Suppressor macrophage (primary cell): ENCODE results near the gene KRT80.
A peak's percentile ranks its signal among the peaks of the same experiment; 100 is the strongest.

Experiments used
- DNase-seq, 4 experiments: peaks; one replicate each; pipeline ENCODE4 v3.0.0-alpha.2; 2020 to 2022

The KRT80 gene

DNA sequence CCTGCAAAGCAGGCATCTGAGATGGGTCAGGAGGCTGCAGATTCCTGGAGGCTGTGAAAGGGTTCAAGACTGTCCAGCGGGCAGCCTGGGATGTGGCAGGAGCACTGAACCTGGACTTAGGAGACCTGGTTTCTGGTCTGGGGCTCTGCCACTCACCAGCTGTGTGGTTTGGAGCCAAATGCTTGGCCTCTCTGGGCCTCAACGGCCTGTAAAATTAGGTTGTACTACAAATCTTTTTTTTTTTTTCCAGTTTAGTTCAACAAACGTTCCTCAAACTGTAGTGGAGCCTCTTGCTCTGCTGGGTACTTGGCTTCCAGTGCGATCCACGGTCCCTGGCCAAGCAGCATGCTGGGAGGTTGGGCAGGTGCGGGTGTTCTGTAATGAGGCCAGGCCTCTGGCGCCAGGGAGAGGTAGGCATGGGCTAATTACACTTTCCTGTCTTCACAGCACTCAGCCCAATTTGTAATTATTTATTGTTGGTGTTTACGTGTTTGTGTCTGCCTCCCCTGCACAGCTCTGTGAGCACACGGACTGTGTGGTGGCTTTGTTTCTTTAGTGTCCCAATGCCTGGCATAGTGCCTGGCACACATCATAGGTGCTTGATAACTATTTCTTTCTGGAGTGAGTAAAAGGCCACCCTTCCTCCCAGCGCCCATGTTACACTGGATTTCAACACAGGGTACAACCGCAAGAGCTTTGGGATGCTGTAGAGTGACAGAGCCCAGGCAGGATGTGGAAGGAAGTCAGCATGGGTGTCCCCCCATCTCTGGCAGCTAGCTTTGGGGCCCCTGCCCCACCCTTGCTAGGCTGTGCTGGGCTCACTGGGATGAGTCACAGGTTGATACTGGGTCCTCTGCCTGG, 5.8 kb upstream of the KRT80 start:
- peak; percentile 60 to 83 (median 76) for DNase-seq

DNA sequence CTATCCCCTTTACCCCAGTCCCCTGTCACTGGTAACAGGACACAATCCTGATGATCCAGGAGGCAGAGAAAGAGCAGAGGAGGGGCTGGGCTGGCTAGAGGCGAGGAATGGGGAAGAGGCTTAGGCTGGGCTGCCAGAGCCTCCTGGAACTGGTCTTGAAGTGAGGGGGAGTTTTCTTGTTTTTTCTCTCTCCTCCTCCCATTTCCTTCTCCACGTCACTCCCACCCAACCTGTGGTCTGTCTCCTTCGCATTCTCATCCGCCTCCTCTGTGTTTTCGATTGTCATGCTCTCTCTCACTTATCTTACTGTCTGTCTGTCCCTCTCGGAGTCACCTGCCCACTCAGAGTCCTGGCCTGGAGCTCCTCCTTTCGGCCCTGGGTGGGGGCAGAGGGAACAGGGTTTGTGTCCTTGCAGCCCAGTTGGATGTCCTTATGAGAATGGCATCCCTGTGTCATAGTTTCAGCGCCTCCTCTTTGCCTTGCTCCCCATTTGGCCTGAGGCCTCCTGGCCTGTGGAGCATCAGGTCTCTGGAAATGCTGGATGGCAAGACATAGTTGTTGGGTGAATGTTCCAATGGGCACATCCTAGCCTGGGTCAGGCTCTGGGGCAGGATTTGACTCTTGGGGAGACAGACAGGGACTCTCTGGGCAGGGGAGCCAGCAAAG, 3.4 kb upstream of the KRT80 start:
- DNase-seq: peak; percentile 57 to 66 (median 62)

DNA sequence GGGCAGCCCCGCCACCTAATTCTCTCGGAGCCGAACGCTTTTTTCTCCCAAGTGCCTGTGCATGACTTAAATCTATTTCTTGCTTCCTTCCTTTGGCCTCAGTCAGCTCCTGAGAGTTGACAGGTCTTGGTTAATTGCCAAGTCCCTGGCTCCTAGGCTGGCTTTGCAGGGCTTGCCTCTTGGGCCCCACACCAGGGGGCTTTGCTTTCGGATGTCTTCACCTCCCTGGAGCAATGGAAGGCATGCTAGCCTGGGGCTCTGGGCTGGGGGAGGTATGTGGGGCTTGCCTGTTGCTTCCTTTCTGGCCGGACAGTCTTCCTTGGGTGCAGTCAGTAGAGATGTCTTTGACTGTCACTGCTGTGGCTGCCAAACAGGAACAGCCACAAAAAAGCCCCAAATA, 2.2 kb upstream of the KRT80 start:
- peak in 1 of 4 experiments; percentile 35 for DNase-seq

DNA sequence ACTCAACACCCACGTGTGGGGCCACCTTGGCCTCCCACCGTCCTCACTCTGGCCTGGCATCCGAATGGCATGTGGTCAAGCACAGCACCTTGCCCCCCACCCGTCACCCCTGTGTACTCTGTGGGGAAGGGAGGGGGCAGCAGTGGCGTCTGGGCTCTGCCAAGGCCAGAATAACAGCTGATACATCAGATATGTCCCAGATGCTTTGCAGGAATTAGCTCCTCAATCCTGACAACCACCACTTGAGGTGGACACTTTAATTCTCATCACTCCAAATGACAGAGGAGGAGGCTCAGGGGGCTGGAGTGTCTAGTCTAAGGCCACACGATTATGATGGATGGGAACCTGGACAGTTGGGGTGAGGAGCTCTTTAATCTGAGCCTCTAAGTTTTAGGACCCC, 1.7 kb upstream of the KRT80 start:
- DNase-seq: no peak

DNA sequence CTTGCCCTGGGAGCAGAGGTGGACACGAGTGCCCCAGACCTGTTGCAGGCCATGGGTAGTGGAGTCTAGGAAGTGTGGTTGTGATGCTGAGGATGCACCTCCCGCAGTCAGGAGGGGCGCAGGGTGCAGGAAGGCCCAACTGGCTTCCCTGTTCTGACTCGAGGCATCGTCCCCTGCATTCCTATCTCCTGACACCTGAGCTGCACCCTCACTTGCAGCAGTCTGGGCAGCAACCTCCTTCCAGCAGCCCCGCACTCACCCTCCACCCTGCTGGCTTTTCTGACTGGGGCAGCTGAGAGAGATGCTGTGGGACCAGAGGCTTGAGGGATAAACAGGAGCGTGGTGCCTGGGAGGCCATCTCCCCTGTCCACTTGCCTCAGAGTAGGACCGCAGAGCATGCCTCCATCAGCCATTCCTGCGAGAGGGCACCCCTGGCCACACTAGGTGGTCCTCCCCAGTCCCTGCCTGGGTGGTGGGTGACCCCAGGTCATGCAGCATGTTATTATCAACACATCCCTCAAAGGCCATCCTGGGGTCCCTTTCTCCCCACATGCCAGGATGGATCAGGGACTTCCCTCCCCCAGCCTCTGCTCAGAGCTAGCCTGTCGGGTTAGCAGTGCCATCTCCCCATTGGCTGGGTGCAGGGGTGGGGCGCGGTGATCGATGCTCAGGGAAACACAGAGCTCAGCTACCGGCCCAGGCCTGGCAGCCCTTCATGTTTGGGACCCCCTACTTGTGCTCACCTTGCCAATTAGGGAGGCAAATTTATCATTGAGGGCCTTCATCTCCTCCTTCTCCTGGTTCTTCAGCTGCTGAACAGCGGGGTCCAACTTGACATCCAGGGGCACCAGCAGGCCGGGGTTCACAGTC, 719 bp downstream of the KRT80 start:
- no peak for DNase-seq

DNA sequence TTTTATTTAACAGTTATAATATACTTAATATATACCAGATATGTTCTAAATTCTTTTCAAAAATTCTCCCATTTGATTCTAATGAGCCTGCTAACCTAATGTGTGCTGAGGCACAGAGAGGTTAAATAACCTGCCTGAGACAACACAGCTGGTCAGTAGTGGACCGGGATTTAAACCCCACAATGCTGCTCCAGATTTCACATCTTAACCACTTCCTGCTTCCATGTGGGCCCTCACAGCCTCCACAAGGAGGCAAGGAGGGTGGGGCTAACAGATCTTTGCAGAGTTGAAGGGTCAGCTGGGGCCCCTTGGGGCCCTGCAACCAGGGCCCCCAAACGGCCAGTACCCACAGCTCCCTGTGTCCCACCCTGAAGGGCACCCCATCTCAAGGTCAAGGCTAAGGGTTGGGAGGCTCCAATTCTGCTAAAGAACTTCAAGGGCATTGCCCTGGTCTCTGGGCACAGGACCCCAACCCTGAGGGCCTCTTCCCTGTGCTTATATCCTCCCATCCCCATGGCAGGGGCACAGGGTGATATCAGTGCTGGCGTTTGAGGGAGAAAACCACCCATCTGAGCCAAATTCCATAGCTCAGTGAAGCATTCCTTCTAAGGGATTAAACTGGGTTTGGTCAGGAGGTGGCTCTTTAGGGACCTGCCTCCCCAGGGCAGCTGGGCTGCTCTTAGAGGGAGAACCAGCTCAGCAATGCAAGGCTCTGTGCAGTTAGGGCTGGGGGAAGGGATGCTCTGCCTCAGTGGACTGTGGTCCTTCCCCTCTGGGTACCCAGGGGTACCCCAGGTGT, 2.2 kb downstream of the KRT80 start:
- peak; percentile 27 to 62 (median 54) for DNase-seq

DNA sequence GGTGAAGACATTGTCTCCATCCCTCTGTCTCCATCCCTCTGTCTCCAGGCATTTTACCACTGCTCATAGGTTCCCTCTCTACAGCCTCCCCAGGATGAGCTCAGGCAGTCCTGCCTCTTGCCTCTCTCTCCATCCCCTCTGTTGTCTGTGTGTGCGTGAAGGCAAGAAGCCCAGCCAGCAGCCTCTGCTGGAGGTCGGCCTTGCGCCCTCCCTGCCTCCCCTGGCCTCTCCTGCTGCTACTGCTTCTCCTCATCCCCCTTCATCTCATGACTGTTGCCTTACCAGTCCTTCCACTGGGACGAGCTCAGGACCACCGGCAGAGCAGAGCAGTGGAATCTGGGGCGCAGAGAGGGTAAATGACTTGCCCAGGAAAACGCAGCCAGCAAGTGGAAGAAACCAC, 3.2 kb downstream of the KRT80 start:
- DNase-seq: no peak

DNA sequence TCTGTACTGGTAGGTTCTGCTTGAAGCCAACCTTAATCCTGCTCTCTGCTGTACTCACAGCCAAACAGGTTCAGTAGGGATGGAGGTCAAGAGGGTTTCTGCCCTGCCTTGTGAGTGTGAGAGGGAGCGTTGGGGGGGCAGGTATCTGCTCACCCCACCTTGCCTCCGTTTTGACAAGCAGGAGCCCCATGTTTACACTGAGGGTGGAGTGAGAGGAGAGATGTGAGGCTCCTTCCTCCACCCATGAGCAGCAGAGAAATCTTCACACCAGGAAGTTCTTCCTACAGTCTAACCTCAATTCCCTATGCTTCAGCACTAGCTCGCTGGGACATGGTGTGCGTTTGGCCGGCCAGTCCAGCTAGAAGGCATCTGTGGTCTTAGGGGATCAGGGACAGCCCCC, 4.2 kb downstream of the KRT80 start:
- no peak for DNase-seq

DNA sequence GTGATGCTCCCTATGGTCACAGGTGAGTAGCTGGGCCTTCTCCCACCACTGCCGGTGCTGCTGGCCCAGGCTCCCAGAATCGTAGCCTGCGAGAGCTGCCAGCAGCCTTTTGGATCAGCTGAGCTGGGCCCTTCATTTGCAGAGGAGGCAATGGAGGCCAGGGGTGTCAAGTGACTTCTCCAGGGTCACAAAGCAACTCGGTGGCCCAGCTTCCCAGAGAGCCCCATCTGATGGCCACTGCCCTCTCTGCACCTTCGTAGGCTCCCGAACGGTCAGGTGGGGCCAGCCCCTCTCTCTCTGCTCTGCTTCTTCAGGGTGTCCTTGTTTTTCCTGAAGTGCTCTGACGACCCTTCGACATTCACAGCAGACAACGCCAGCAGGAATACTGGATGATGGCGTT, 4.6 kb downstream of the KRT80 start:
- no peak for DNase-seq

DNA sequence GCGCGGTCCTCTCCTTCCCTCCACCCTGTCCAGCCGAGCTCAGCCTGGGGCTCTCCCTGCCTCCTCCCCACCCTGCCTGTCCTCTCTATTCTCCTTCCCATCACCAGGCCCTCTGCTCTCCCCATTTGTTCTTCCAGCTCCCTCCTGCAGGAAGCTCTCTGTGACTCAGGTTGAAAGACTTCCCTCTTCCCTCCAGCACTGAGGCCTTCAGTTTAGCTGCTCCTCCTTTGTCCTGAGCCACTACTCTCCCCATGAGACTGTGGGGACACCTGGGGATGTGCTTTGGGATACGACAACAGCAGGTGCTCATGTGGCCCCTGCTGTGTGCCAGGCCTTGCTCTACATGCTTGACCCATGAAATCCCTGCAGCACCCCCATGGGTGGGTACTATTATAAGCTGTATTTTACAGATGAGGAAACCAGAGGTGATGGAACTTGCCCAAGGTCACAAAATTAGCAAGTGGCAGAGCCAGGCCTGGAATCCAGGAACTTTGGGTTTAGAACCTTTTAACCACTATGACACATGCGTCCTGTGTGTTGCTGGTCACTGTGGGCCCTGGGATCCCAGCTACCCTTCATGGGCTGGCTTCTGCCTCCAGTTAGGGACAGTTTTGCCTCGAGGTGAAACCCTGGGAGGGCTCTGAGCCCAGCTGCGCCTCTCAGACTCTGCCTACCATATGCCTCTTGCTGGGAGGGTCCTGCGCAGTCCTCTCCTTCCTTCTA, 5.5 kb downstream of the KRT80 start:
- peak in 3 of 4 experiments; percentile 44 to 60 (median 54) for DNase-seq

DNA sequence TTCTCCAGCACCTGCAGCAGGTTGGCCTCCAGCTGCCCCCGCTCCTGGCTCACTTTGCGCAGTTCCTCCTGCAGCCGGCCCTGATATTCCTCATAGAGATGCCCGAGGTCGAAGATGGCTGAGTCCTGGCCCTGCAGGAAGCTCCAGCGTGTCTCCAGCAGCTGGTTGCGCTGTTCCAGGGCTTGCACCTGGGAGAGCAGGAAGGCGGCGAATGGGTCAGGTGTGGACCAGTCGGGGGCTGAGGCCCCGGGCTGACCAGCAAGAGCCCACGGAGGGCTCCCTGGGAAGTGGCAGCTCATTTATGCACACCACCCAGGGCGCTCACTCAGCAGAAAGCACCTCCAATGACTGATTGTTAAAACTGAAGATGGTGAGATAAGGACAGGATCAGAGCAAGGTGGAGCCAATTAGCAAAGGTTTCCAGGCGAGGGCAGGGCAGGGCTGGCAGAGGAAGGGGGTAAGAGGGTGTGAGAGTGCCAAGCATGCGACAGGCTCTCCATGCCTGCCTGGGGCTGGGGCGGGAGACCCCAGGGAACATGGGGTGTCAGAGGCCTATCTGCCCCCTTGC, 6.3 kb downstream of the KRT80 start:
- no peak for DNase-seq

DNA sequence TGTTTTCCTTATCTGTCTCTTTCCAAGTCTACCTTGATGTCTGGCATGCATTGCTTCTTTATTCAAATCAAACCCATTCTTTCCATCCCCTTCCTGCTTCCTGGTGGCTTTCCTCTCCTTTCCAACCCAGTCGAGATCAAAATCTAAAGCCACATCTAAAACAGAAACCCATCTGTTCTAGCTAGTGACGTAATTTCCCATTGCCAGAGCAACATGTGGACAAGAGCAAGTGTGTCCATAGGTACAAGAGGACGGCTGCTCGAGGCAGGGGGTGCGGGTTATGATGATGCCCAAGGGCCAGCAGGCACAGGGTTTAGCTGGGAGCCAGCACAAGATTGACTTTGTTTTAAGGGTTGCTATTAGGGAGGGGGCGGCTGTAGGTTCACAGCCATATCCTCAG, 7.0 kb downstream of the KRT80 start:
- DNase-seq: no peak

DNA sequence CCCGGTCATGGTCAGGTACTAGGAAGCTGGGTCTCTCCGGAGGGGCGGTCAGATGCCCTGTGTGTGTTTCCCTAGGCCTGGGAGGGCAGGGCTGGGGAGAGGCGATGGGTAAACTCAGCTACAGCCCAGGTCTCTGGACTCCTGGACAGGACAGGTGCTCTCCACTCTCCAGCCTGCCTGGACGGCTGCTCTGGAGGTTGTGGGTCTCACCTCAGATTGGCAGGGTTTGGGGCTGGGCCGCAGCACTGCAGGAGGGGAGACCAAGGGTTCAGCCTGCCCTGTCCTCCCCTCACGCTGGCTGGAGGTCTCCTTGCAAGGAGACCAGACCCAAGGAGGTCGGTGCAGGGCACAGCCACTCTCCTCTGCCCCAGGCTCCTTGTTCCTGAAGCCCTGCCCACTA, 7.8 kb downstream of the KRT80 start:
- DNase-seq: no peak

DNA sequence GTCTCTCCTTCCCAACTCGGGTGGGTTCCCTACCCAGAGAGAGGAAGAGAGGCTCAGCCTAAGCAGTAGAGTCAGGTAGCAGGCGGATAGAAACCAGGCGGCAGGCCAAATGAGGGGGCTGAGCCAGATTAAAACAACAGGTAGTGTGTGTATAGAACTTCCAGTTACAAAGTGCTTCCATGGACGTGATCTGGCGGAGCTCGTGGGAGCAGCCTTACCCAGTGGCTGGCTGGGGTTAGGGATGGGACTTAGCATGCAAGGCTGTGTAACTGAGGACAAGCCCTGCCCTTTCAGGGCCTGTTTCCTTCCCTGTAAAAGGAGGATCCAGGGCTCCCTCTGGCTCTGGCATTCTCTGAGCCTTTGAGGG, 8.3 kb downstream of the KRT80 start:
- DNase-seq: no peak

DNA sequence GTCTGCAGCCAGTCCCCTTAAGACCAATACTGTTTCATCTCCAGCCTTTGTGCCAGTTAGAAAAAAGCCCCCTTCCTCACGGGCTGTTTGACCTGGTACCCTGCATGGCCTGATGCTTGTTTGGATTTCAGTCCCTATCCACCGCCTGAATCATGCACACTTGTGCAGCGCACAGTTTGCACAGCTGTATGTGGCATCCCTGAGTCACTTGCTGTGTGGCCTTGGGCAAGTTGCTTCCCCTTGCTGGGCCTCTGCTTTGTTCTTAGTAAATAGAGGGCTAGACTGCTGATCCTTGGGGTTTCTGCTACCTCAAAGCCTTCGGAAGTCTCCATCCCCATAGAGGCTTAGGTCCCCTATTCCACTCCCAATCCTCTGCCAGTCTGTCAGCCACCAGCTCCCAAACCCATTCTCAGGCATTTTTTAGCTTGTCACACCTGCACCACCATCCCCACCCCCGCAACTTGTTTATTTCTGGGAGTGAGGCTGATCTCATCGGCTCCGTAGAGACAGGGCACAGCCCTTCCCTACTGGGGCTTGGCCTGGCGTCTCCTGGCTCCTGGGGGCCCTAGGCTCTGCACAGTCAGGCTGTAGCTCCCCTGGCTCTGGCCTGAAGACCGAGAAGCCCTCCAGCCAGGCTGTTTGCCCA, 8.8 kb downstream of the KRT80 start:
- DNase-seq: no peak

DNA sequence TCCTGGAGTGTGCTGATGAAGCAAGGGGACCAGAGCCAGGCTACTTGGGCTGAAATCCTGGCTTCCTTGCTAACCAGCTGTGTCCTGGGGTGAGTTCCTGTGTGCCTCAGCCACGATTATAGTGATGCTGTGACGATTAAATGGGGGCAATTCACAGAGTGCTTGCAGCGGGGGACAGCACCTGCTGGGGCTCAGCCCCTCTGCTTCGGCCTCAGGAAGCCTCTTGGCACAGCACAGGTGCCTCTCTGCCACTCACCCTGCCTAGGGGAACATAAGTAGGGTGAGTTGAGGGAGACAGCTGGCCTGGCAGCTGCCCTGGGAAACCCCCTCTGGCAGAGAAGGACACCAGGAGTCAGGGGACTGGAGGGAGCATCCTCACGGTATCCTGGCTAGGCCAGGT, 9.4 kb downstream of the KRT80 start:
- DNase-seq: no peak

DNA sequence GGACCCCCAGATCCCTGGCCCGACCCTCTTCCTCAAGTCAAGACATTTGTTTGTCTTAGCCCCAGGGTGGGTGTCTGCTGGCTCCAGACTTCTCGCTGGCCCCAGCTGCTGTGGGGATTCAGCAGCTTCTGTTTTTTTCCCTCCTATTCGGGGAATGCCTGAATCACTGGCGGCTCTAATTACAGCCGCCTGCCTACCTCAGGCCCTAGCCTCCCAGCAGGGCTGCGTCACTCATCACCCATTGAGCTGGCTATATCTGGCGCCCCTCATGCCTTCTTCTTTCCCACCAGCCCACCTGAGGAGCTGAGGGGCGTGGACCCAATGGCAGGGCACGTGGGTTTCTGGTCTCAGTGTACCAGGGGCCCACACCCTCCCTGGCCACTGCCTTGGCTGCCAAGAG, 10.1 kb downstream of the KRT80 start:
- DNase-seq: no peak

DNA sequence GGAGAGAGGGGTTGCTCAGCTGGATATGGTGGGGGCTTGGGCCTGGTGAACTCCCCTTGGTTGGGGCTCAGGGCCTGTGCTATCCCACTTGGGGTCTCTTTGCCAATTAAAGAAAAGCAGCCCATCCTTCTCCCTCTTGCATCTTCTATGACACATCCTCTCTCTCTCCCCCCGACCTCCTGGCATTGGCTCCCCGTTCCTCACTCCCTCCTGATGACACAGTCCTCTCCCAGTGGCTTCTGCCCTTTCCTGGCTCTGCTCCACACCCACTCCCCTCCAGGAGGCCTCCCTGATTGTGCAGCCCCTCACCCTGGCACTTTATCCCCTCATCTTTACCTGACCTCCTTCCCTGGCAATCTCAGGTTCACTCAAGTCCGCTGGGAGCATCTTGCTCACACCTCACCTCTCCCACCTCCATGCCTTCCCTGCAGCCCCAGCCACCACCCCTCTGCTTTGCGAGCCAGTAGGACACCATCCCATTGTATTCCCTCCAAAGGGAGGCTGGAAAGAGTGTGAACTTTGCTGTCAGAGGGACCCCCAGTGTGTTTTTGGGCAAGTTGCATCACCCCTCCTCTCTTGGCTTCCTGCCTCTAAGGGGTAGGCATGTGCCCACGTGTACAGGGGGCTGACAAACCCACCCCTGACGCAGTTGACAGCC, 10.7 kb downstream of the KRT80 start:
- no peak for DNase-seq

DNA sequence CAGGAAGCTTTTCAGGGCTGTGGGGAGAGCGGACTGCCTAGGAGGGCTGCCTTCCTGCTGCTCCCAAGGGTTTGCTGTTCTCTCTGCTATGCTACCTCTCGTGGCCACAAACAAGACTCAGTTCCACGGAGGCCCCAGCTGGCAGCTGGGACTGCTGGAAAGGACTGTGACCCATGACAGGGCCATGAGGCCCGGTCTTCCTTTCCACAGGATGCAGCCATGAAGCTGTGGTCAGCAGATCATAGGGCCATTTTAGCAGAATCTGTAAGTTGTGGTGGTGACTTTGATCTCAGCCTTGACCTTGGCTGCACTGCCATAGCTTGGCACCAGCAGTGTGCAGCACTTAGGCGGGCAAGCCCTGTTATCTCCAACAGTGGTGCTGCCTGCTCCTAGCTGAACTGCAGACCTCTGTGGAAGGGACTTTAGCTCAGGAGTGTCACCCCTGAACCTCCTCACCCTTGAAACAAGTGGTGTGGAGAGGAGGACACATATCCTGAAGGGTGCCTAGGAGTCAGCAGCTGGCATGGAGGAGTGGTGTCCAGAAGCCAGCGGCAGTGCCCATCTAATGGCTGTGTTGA, 12.3 kb downstream of the KRT80 start:
- no peak for DNase-seq

DNA sequence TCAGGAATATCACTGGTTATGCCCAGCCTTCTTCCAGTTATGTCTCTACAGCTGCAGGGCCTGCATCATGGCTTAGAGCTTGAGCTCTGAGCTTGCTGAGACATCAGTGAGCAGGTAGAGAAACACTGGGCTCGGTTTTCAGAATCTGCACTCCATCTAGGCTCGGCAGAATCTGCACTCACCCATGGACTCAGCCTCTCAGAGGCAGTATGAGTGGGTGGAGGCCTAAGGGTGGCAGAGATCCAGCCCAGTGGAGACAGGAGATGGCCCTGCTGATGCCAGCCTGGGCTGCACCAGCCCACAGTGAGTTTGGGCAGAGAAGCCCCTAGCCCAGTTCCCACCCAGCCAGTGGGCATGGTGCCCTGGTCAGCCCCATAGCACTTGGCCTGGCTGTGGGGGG, 12.8 kb downstream of the KRT80 start:
- no peak for DNase-seq
